ENCODE measurements around the gene COPB2.
"Not testable (repeated sequence)": the region's sequence is repeated elsewhere in the genome, so short reads cannot be mapped to it uniquely, and the experiment has no call there.

COPB2 gene

GRCh38 chr3:139377378-139377777 is 12.1 kb downstream of the COPB2 start:
- no peak for DNase-seq

GRCh38 chr3:139374099-139374498 is 15.3 kb downstream of the COPB2 start:
- no peak for DNase-seq

- DNase-seq = no peak
Observed at GRCh38 chr3:139364549-139364948, 24.9 kb downstream of the COPB2 start.

- DNase-seq = no peak
Observed at GRCh38 chr3:139361276-139361675, 28.2 kb downstream of the COPB2 start.

GRCh38 chr3:139358841-139359562 is 30.4 kb downstream of the COPB2 start:
- DNase-seq = peak in 1 of 2 experiments; percentile 6

- DNase-seq = no peak
Observed at GRCh38 chr3:139357899-139358298, 31.5 kb downstream of the COPB2 start.

GRCh38 chr3:139355891-139356290 is 33.6 kb downstream of the COPB2 start:
- no peak for DNase-seq

GRCh38 chr3:139355476-139355875 is 34.0 kb downstream of the COPB2 start:
- DNase-seq = no peak

- DNase-seq = no peak
Observed at GRCh38 chr3:139354661-139355060, 34.8 kb downstream of the COPB2 start.

GRCh38 chr3:139353920-139354556 is 35.4 kb downstream of the COPB2 start:
- peak in 1 of 2 experiments; percentile 7 for DNase-seq

GRCh38 chr3:139346771-139347170 is 42.7 kb downstream of the COPB2 start:
- no peak for DNase-seq

GRCh38 chr3:139343895-139344856 is 45.3 kb downstream of the COPB2 start, which contains the start of gene MRPS22:
Gene MRPS22 (plus strand): TSS chr3:139344020. CDS start chr3:139344027, 7 bp downstream.
- peak; percentile 71 to 77 for DNase-seq

GRCh38 chr3:139342054-139342453 is 47.4 kb downstream of the COPB2 start:
- no peak for DNase-seq

- DNase-seq = no peak
Observed at GRCh38 chr3:139340784-139341183, 48.7 kb downstream of the COPB2 start.

- DNase-seq = no peak
Observed at GRCh38 chr3:139339219-139339906, 50.1 kb downstream of the COPB2 start.

- no peak for DNase-seq
Observed at GRCh38 chr3:139338405-139338804, 51.0 kb downstream of the COPB2 start.

- not testable (repeated sequence) for DNase-seq
Observed at GRCh38 chr3:139334675-139335074, 54.8 kb downstream of the COPB2 start.

- no peak for DNase-seq
Observed at GRCh38 chr3:139332092-139332491, 57.4 kb downstream of the COPB2 start.

- peak; percentile 62 to 80 for DNase-seq
Observed at GRCh38 chr3:139329364-139329850, 60.0 kb downstream of the COPB2 start.

GRCh38 chr3:139328356-139328755 is 61.1 kb downstream of the COPB2 start:
- DNase-seq = no peak

- no peak for DNase-seq
Observed at GRCh38 chr3:139327861-139328260, 61.6 kb downstream of the COPB2 start.

GRCh38 chr3:139327231-139327630 is 62.2 kb downstream of the COPB2 start:
- no peak for DNase-seq
